Calu3 (cell line): ENCODE data around the gene RTF2. TPM values are rescaled to one million over a fixed set of nuclear protein-coding genes. Genes with fewer than 3 reads are reported as not detected.

Experiments
- BruUV-seq: library from RNA; stranded (reverse); fragments of 400-500 nt; replicated peaks from 2 replicates; lab custom pipeline; 2021; lab: Mats Ljungman, UMichigan
- CTCF ChIA-PET: fragments of 300-600 bp; sonication (Branson Sonifier 250); formaldehyde crosslinking; loops from one replicate; lab custom pipeline; 2022; ENCODE audit warnings: antibody characterized with exemption; lab: Charles Lee
- DNase-seq: peaks from one replicate; pipeline ENCODE4 v3.0.0; 2022
- H3K27ac Mint-ChIP-seq: one replicate; pipeline ENCODE4 v1.8.0; 2022; ENCODE audit warnings: mixed read lengths; ENCODE audit not compliant: unreplicated experiment
- H3K27me3 Mint-ChIP-seq: one replicate; pipeline ENCODE4 v1.8.0; 2022; ENCODE audit warnings: mixed read lengths; ENCODE audit not compliant: unreplicated experiment
- H3K36me3 Mint-ChIP-seq: one replicate; pipeline ENCODE4 v1.8.0; 2022; ENCODE audit warnings: mild to moderate bottlenecking, moderate library complexity, mixed read lengths; ENCODE audit not compliant: insufficient read depth, unreplicated experiment
- H3K4me1 Mint-ChIP-seq: one replicate; pipeline ENCODE4 v1.8.0; 2022; ENCODE audit warnings: mild to moderate bottlenecking, low read depth, mixed read lengths; ENCODE audit not compliant: unreplicated experiment
- H3K4me3 Mint-ChIP-seq: one replicate; pipeline ENCODE4 v1.8.0; 2022; ENCODE audit warnings: mild to moderate bottlenecking, low read depth, moderate library complexity, mixed read lengths; ENCODE audit not compliant: unreplicated experiment
- H3K9me3 Mint-ChIP-seq: one replicate; pipeline ENCODE4 v1.8.0; 2022; ENCODE audit warnings: low read depth, mixed read lengths; ENCODE audit not compliant: unreplicated experiment
- CTCF ChIP-seq: fragments of 200-600 bp; IDR thresholded peaks from one replicate; pipeline ENCODE4 v1.8.0; 2022; ENCODE audit warnings: antibody characterized with exemption; ENCODE audit not compliant: unreplicated experiment
- intact Hi-C: fragments of 100-400 bp; cut with micrococcal nuclease; formaldehyde crosslinking; loops from one replicate; pipeline ENCODE4 v1.10.0; 2022; ENCODE audit not compliant: unreplicated experiment
- total RNA-seq: library from RNA; stranded (reverse); gene quantifications from 2 replicates; pipeline ENCODE4 v1.2.3, GENCODE V29; 2022

The RTF2 gene
- total RNA-seq, 1 experiment from 2014 or later, result 67.2 TPM

GRCh38 chr20:56428410-56428809, 40.0 kb upstream of the RTF2 start:
- H3K4me3 Mint-ChIP-seq, result no peak overlapping the region
- H3K36me3 Mint-ChIP-seq, result no peaks in the 10 kb centered on the region
- CTCF ChIA-PET, result no interaction called here
- no peak for DNase-seq
- no peaks in the 10 kb centered on the region for H3K9me3 Mint-ChIP-seq
- H3K4me1 Mint-ChIP-seq, result peaks cover 11% of the 10 kb centered on the region
- TF ChIP-seq CTCF, result no peak
- BruUV-seq, result no TSS peak
- no peak overlapping the region for H3K27ac Mint-ChIP-seq
- intact Hi-C loops, result no loop called here
- no peaks in the 10 kb centered on the region for H3K27me3 Mint-ChIP-seq

GRCh38 chr20:56428881-56429280, 39.5 kb upstream of the RTF2 start:
- intact Hi-C loops, result no loop called here
- TF ChIP-seq CTCF, result no peak
- H3K36me3 Mint-ChIP-seq, result no peaks in the 10 kb centered on the region
- H3K27ac Mint-ChIP-seq, result no peak overlapping the region
- CTCF ChIA-PET, result no interaction called here
- peaks cover 11% of the 10 kb centered on the region for H3K4me1 Mint-ChIP-seq
- H3K9me3 Mint-ChIP-seq, result no peaks in the 10 kb centered on the region
- H3K27me3 Mint-ChIP-seq, result no peaks in the 10 kb centered on the region
- H3K4me3 Mint-ChIP-seq, result no peak overlapping the region
- DNase-seq, result no peak
- BruUV-seq, result no TSS peak

- H3K27ac Mint-ChIP-seq, result no peak overlapping the region
- BruUV-seq, result no TSS peak
These were observed 38.9 kb upstream of the RTF2 start for GRCh38 chr20:56429502-56429901.

GRCh38 chr20:56429941-56430340, 38.5 kb upstream of the RTF2 start:
- DNase-seq, result no peak
- Mint-ChIP-seq H3K27me3 (no peaks in the 10 kb centered on the region), H3K4me3 (no peak overlapping the region), H3K4me1 (peaks cover 11% of the 10 kb centered on the region), H3K36me3 (no peaks in the 10 kb centered on the region), H3K27ac (no peak overlapping the region), H3K9me3 (no peaks in the 10 kb centered on the region)
- BruUV-seq, result no TSS peak
- CTCF ChIA-PET, result no interaction called here
- intact Hi-C loops, result no loop called here
- no peak for TF ChIP-seq CTCF

More at GRCh38 chr20:56429502-56429901, 38.9 kb upstream of the RTF2 start:
- peaks cover 11% of the 10 kb centered on the region for H3K4me1 Mint-ChIP-seq
- intact Hi-C loops, result no loop called here
- no peaks in the 10 kb centered on the region for H3K27me3 Mint-ChIP-seq
- H3K4me3 Mint-ChIP-seq, result no peak overlapping the region
- no peak for DNase-seq
- TF ChIP-seq CTCF, result no peak
- CTCF ChIA-PET, result no interaction called here
- no peaks in the 10 kb centered on the region for H3K9me3 Mint-ChIP-seq
- no peaks in the 10 kb centered on the region for H3K36me3 Mint-ChIP-seq
